Right cardiac atrium (tissue), 5 donors: ENCODE data around the gene THADA. TPM values are rescaled to one million over a fixed set of nuclear protein-coding genes. Genes with fewer than 3 reads are reported as not detected.
A peak's percentile ranks its signal among the peaks of the same experiment; 100 is the strongest.
"Not testable (repeated sequence)": the region's sequence is repeated elsewhere in the genome, so short reads cannot be mapped to it uniquely, and the experiment has no call there.

Source experiments
- ATAC-seq, 2 donors: fragments of 200-7000 bp; cut with Tn5 transposase; one replicate each; pipeline versions ENCODE4 v1.8.0 to v1.9.1; 2020; ENCODE audit warnings: moderate library complexity in 2 of 2, mild to moderate bottlenecking in 1 of 2
- DNase-seq, 3 donors: peaks; one replicate each; pipeline ENCODE4 v3.0.0-alpha.2; 2020
- H3K27ac ChIP-seq: one replicate; pipeline ENCODE4 v1.5.1; 2013; ENCODE audit warnings: mild to moderate bottlenecking, low read length, control low read depth, moderate library complexity
- H3K27me3 ChIP-seq: one replicate; pipeline ENCODE4 v1.6.1; 2013; ENCODE audit not compliant: control insufficient read depth, insufficient read depth
- H3K4me1 ChIP-seq: one replicate; pipeline ENCODE4 v1.6.1; 2013; ENCODE audit warnings: low read length; ENCODE audit not compliant: control insufficient read depth, insufficient read depth
- H3K4me3 ChIP-seq: one replicate; pipeline ENCODE4 v1.5.1; 2013; ENCODE audit warnings: low read length, control low read depth
- H3K9me3 ChIP-seq: one replicate; pipeline ENCODE4 v1.6.1; 2013; ENCODE audit warnings: low read length; ENCODE audit not compliant: control insufficient read depth
- WGBS: extraction: QIAGEN DNeasy Blood & Tissue Kit; methylation state at CpG from one replicate; pipeline ENCODE4 v1.1.7; 2013; 5-methylcytosine and 5-hydroxymethylcytosine counted together
- intact Hi-C, 4 donors: fragments of 100-400 bp; cut with DNase I; formaldehyde crosslinking; loops; one replicate each; pipeline versions ENCODE4 v1.11.0 to v1.14.0; 2022 to 2023
- polyA plus RNA-seq: library from polyadenylated mRNA; stranded (reverse); fragments of 200-250 nt; gene quantifications from one replicate; pipeline ENCODE4 v1.2.3, GENCODE V29; 2013
- total RNA-seq, 4 donors: library from RNA; stranded (reverse); fragmentation: NEBNext Ultra II Directional; extraction: Animal tissue kit (Norgen Biotek cat#: 25700); gene quantifications; one replicate each; pipeline ENCODE4 v1.2.1, GENCODE V29; 2021
- donor health status: healthy with polysubstance abuse.
- donor health status: DM: no; HTN: yes; CAD: no.
- donor health status: DM: no; HTN: no; CAD: no.
- donor health status: DM: no; HTN: yes; CAD: no; lungs with severe emphysema.
- donor health status: DM: yes; HTN: yes; CAD: no.

The THADA gene
- total and polyA plus RNA-seq, 5 donors, result 10.6 to 20.7 (median 19.8) TPM

GRCh38 chr2:43399098-43399497 lies 196.7 kb downstream of the THADA start:
- intact Hi-C loops, result no loop called here
- ATAC-seq (no peak), DNase-seq (no peak)
- H3K4me1 ChIP-seq, result no peaks in the 10 kb centered on the region
- 94% methylated on average over 2 of the region's 2 CpGs for WGBS
- H3K27me3 ChIP-seq, result no peaks in the 10 kb centered on the region
- H3K4me3 ChIP-seq, result no peak overlapping the region
- H3K9me3 ChIP-seq, result no peaks in the 10 kb centered on the region
- no peak overlapping the region for H3K27ac ChIP-seq

- 96% methylated on average over 5 of the region's 5 CpGs for WGBS
- no peaks in the 10 kb centered on the region for H3K9me3 ChIP-seq
- no peak overlapping the region for H3K27ac ChIP-seq
- H3K27me3 ChIP-seq, result no peaks in the 10 kb centered on the region
- H3K4me3 ChIP-seq, result no peak overlapping the region
- ATAC-seq (no peak), DNase-seq (no peak)
- no peaks in the 10 kb centered on the region for H3K4me1 ChIP-seq
- intact Hi-C loops, result no loop called here
Observed at GRCh38 chr2:43397821-43398220, 198.0 kb downstream of the THADA start.

- H3K4me3 ChIP-seq, result no peak overlapping the region
- intact Hi-C loops, result no loop called here
- no peaks in the 10 kb centered on the region for H3K9me3 ChIP-seq
- no peaks in the 10 kb centered on the region for H3K27me3 ChIP-seq
- ATAC-seq, result no peak
- no peaks in the 10 kb centered on the region for H3K4me1 ChIP-seq
- DNase-seq, result no peak
- 70% methylated on average over 2 of the region's 2 CpGs for WGBS
- H3K27ac ChIP-seq, result no peak overlapping the region
Observed at GRCh38 chr2:43397411-43397810, 198.4 kb downstream of the THADA start.

- intact Hi-C loops, H3K9me3 ChIP-seq, DNase-seq, H3K4me1 ChIP-seq, H3K27ac ChIP-seq, H3K4me3 ChIP-seq, H3K27me3 ChIP-seq, ATAC-seq: not testable (repeated sequence)
- WGBS, result 93% methylated on average over 8 of the region's 8 CpGs
Observed at GRCh38 chr2:43396344-43396743, 199.5 kb downstream of the THADA start.

- DNase-seq, result no peak
- no peak for ATAC-seq
- intact Hi-C loops, result no loop called here
- no peak overlapping the region for H3K4me3 ChIP-seq
- H3K9me3 ChIP-seq, result no peaks in the 10 kb centered on the region
- WGBS, result 84% methylated on average over 2 of the region's 2 CpGs
- H3K27me3 ChIP-seq, result no peaks in the 10 kb centered on the region
- H3K27ac ChIP-seq, result no peak overlapping the region
- no peaks in the 10 kb centered on the region for H3K4me1 ChIP-seq
Observed at GRCh38 chr2:43393918-43394317, 201.9 kb downstream of the THADA start.

DNA sequence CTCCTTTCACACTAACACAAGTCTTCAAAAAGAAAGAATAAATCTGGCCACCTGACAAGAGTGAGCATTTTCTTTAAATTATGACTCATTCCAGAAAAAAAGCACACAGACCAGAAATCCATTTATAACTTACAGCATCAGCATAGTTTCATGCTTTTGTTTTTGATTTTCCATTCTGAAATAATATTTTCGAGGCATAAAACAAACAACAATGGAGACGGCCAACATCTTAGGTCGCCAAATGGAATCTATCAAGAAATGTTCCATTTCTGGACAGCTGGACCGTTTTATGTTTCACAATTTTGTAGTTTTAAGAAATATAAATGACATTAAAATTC lies 204.0 kb downstream of the THADA start:
- intact Hi-C loops, result no loop called here
- Histone ChIP-seq H3K4me1 (peaks cover 2% of the 10 kb centered on the region), H3K27me3 (no peaks in the 10 kb centered on the region), H3K9me3 (no peaks in the 10 kb centered on the region), H3K4me3 (no peak overlapping the region), H3K27ac (no peak overlapping the region)
- no peak for ATAC-seq
- 55% methylated on average over 4 of the region's 4 CpGs for WGBS
- no peak for DNase-seq

GRCh38 chr2:43391201-43391877 lies 204.5 kb downstream of the THADA start:
- Histone ChIP-seq H3K27ac (no peak overlapping the region), H3K4me1 (peaks cover 2% of the 10 kb centered on the region), H3K9me3 (no peaks in the 10 kb centered on the region), H3K27me3 (no peaks in the 10 kb centered on the region), H3K4me3 (no peak overlapping the region)
- WGBS, result 55% methylated on average over 2 of the region's 2 CpGs
- DNase-seq, result no peak
- ATAC-seq, result peak in 1 of 2 donors; percentile 34
- intact Hi-C loops, result no loop called here

DNA sequence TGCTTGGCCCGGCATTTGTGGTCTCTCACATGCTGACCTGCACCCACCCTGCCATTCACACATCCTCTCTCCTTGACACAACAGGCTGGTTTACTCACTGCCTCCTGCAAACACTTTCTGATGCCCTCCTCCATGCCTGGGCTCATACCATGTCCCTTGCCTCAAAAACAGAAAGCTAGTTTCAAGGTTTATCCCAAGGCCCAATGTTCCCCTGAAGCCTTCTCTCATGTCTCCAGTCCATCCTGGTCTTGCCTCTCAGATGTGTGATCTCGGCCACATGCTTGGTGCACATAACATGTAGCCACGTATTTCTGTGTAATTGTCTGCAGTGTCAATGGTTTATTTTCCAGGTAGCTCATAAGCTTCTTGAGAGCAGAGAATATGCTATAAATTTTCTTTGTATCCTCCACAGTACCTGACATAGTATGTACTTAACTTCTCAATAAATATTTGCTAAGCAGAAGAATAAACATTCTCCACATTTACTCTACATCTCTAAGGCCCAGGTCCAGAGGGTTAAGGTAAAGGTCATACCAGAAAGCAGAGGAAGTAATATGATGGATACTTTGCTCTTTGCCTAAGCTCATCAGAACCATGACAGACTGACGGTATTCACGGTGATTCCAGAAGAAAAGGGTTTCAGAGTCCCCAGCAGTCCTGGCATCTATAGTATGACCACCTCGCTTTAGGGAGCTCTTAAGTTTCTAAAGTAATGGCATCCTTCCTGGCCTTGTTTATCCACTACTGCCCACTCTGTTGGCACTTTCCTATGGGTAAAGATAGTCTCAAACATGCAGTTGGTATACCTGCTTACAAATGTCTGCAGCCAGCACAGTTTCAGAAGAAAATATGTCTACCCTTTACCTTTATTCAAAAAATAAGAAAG lies 206.0 kb downstream of the THADA start:
- ATAC-seq (no peak), DNase-seq (no peak)
- Histone ChIP-seq H3K4me1 (peaks cover 2% of the 10 kb centered on the region), H3K27ac (no peak overlapping the region), H3K9me3 (no peaks in the 10 kb centered on the region), H3K27me3 (no peaks in the 10 kb centered on the region), H3K4me3 (no peak overlapping the region)
- 96% methylated on average over 6 of the region's 6 CpGs for WGBS
- intact Hi-C loops, result no loop called here

GRCh38 chr2:43388371-43388770 lies 207.5 kb downstream of the THADA start:
- Histone ChIP-seq H3K4me1 (peaks cover 2% of the 10 kb centered on the region), H3K27ac (no peak overlapping the region), H3K4me3 (no peak overlapping the region), H3K9me3 (no peaks in the 10 kb centered on the region), H3K27me3 (no peaks in the 10 kb centered on the region)
- DNase-seq, result no peak
- intact Hi-C loops, result no loop called here
- WGBS, result 86% methylated on average over 2 of the region's 2 CpGs
- no peak for ATAC-seq

DNA sequence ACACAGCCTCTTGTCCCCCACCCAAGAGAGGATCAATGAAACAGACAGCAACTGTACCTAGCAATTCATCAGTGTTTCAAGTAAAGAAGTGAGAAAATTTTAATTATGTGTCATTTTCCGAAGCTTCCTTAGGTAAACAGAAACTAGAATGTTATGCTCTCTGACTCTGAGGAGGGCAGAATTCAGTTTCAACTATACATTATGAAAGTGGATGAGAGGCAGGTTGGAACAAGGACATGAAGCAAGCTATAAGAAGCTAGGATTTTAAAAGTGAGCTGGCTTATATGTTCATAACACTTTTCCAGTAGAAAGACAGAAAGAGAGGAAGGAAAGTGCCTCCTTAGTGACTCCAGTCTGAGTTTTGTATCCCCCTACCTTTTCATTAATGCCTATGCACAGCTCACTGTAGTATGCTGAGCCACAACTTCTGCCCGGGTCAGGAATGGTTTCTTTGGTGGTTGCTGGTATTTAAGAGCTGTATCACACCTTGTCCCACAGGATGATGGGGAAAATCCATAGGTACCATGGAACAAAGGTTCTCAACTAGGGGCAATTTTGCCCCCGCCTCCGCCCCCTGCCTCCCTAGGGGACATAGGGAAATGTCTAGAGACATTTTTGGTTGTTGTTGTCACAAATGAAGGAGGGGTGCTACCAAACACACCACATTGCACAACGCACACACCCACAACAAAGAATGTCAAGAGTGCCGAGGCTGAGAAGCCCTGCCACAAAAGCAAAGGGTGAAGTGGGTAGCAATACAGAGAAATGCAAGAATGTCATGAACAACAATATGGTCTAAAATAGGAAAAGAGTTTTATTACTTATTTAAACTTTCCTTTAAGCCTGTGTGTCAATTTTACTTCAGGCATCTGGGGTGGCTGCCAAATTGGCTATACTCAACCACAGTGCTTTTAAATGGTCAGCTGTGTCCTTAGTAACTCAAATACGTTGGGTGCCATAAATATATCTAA lies 208.5 kb downstream of the THADA start:
- no peaks in the 10 kb centered on the region for H3K9me3 ChIP-seq
- peaks cover 2% of the 10 kb centered on the region for H3K4me1 ChIP-seq
- WGBS, result 77% methylated on average over 7 of the region's 7 CpGs
- no peak overlapping the region for H3K27ac ChIP-seq
- ATAC-seq, result no peak
- peak in 1 of 3 donors; percentile 44 for DNase-seq
- no peak overlapping the region for H3K4me3 ChIP-seq
- H3K27me3 ChIP-seq, result no peaks in the 10 kb centered on the region
- intact Hi-C loops, result no loop called here

GRCh38 chr2:43386679-43387078 lies 209.2 kb downstream of the THADA start:
- 93% methylated on average over 9 of the region's 9 CpGs for WGBS
- H3K4me1 ChIP-seq, intact Hi-C loops, H3K27me3 ChIP-seq, ATAC-seq, H3K4me3 ChIP-seq, DNase-seq, H3K27ac ChIP-seq, H3K9me3 ChIP-seq: not testable (repeated sequence)
